Activated naive CD4-positive, alpha-beta T cell treated with anti-CD3 and anti-CD28 coated beads, Interleukin-2, amount 10 ng/mL, durations not matched to agents 7 days and 5 days (primary cell): Measurements from ENCODE around the gene TMEM175.
A peak's percentile ranks its signal among the peaks of the same experiment; 100 is the strongest.
"Not testable (repeated sequence)": the region's sequence is repeated elsewhere in the genome, so short reads cannot be mapped to it uniquely, and the experiment has no call there.

Experiments
- CTCF ChIA-PET: fragments of 350-600 bp; sonication (Branson Sonifier 250); formaldehyde crosslinking; loops from one replicate; lab custom pipeline; 2021; ENCODE audit warnings: antibody characterized with exemption; lab: Charles Lee
- DNase-seq: peaks from one replicate; pipeline ENCODE4 v3.0.0-alpha.2; 2020
- H3K27ac Mint-ChIP-seq: one replicate; pipeline ENCODE4 v1.8.0; 2021; ENCODE audit warnings: mild to moderate bottlenecking, moderate library complexity, mixed read lengths
- H3K27me3 Mint-ChIP-seq: one replicate; pipeline ENCODE4 v1.8.0; 2021; ENCODE audit warnings: mild to moderate bottlenecking, mixed read lengths
- H3K36me3 Mint-ChIP-seq: one replicate; pipeline ENCODE4 v1.8.0; 2021; ENCODE audit warnings: mixed read lengths
- H3K4me1 Mint-ChIP-seq: one replicate; pipeline ENCODE4 v1.8.0; 2021; ENCODE audit warnings: mixed read lengths
- H3K4me3 Mint-ChIP-seq: one replicate; pipeline ENCODE4 v1.8.0; 2021; ENCODE audit warnings: mild to moderate bottlenecking, moderate library complexity, mixed read lengths
- H3K9me3 Mint-ChIP-seq: one replicate; pipeline ENCODE4 v1.8.0; 2021; ENCODE audit warnings: mixed read lengths

TMEM175 gene

DNA sequence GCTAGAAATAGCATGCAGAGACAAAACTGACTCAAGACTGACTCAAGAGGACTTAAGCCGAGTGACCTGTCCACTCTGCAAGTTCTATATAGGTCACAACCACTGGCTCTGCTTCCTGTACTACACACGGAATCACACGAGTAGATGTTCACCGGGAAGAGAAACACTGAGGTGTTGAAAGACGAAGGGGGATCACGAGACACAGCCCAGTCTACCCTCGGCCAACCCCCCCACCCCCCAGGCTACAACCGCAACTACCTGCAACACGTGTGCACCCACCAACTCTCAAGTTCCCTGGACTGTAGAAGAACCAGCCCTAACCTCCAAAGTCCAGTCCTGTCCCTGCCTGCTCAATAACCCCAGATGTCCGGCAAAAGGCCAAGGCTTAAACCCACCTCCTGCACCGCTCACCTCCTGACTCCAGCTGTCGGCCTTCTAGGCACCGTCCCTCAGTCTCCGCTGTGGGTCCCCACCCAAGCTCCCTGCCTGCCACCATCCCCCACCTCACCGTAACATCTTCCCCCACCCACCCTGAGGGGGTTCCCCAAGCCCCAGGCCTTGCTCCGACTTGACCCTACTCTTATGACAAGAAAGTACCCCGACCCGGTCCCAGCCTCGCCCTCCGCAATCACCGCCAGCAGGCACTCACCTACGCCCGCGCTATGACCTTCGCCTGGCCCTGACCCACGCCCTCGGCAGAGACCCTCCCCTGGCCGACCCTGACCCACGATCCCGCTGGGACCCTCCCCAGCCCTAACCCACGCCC lies 883 bp upstream of the TMEM175 start:
- Mint-ChIP-seq H3K4me1 (peaks cover 43% of the 10 kb centered on the region), H3K27me3 (no peaks in the 10 kb centered on the region)

DNA sequence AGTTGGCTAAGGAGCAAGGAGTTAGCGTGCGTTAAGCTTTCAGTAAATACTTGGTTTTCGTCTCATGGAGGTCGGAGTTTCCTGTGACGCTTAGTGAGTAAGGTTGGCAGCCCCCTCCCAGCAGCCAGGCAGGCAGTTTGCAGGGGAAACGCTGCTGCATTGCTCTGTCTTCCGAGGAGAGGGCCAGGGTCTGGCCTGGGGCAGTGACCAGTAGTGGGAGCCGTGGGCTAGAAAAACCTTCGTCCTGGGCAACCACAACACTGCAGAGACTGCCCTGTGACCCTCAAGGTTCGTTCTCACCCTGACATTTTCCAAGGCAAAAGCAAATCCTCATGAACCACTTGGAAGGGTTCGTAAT lies 432 bp downstream of the TMEM175 start:
- DNase-seq, result no peak
- H3K4me1 Mint-ChIP-seq, result peaks cover 43% of the 10 kb centered on the region
- H3K27ac Mint-ChIP-seq, result peak overlapping the region; percentile 96
- H3K36me3 Mint-ChIP-seq, result peaks cover 10% of the 10 kb centered on the region
- H3K27me3 Mint-ChIP-seq, result no peaks in the 10 kb centered on the region
- peak overlapping the region; percentile 96 for H3K4me3 Mint-ChIP-seq
- CTCF ChIA-PET, result interaction anchor here (1.2 to 1.4 kb wide), 2 partner anchors 52 to 190 kb away, joined by 3 to 4 read pairs; no protein-coding TSS in a partner anchor
- H3K9me3 Mint-ChIP-seq, result no peaks in the 10 kb centered on the region

More for the DNA sequence above, 883 bp upstream of the TMEM175 start:
- peak overlapping the region; percentile 96 for H3K4me3 Mint-ChIP-seq
- H3K9me3 Mint-ChIP-seq, result no peaks in the 10 kb centered on the region
- peak overlapping the region; percentile 96 for H3K27ac Mint-ChIP-seq
- H3K36me3 Mint-ChIP-seq, result peaks cover 10% of the 10 kb centered on the region
- DNase-seq, result peak; percentile 42
- CTCF ChIA-PET, result interaction anchor here (1.2 to 1.4 kb wide), 3 partner anchors 51 to 189 kb away, joined by 3 to 8 read pairs (median 4); no protein-coding TSS in a partner anchor

DNA sequence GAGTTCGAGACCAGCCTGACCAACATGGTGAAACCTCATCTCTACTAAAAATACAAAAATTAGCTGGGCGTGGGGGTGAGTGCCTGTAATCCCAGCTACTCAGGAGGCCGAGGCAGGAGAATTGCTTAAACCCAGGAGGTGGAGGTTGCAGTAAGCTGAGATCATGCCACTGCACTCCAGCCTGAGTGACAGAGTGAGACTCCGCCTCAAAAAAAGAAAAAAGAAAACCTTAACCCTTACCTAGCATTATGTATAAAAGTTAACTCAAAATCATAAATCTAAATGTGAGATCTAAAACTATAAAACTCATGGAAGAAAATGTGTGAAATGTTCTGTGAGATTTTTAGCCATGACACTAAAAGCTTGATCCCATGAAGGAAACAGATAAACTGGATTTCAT lies 7.2 kb downstream of the TMEM175 start:
- H3K4me1 Mint-ChIP-seq, CTCF ChIA-PET, H3K9me3 Mint-ChIP-seq: not testable (repeated sequence)

DNA sequence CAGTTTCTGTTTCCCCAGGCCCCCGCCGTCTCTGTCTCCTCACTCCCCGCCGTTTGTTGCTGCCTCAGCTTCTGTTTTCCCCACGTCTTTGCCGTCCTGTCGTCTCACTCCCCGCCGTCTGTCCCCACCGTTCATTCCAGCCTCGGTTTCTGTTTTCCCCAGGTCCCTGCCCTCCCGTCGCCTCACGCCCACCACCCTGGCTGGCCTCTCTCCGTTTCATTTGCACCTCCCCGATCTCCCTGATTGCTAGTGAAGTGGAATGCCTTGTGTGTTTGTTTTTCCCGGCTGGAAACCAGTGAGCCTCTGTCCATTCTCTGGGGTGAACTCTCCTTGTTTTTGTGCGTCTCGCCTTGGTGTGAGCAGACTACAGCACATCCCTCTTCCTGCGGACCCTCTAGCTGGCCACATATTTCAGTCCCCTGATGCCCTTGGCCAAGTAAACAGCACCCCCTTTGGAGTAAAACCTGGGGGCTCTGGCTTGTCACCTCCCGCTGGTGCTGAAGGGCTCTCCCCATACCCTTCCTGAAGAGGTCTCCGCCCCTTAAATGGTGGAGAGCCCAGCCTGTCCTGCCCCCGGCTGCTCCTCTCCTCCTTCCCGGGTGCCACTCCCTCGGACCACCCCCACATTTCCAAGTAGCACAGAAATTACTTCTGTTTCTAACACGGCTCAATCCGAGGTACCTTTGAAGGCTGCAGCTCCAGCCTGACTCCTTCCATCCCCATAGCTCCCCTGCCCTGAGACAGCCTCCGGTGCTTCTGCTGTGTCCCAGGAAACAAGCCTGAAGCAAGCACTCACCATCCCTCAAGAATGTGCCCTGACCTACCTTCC lies 13.2 kb downstream of the TMEM175 start:
- Mint-ChIP-seq H3K36me3 (no peaks in the 10 kb centered on the region), H3K27me3 (peaks cover 18% of the 10 kb centered on the region), H3K4me1 (no peaks in the 10 kb centered on the region), H3K4me3 (no peak overlapping the region), H3K9me3 (no peaks in the 10 kb centered on the region), H3K27ac (peak overlapping the region; percentile 16)
- no peak for DNase-seq
- CTCF ChIA-PET, result no interaction called here

More for the DNA sequence above, 7.2 kb downstream of the TMEM175 start:
- not testable (repeated sequence) for H3K36me3 Mint-ChIP-seq, DNase-seq, H3K27ac Mint-ChIP-seq, H3K4me3 Mint-ChIP-seq, H3K27me3 Mint-ChIP-seq

GRCh38 chr4:946103-946450 lies 13.8 kb downstream of the TMEM175 start:
- H3K27ac Mint-ChIP-seq, result no peak overlapping the region
- no peak overlapping the region for H3K4me3 Mint-ChIP-seq
- no peaks in the 10 kb centered on the region for H3K36me3 Mint-ChIP-seq
- CTCF ChIA-PET, result no interaction called here
- no peaks in the 10 kb centered on the region for H3K4me1 Mint-ChIP-seq
- no peak for DNase-seq
- no peaks in the 10 kb centered on the region for H3K9me3 Mint-ChIP-seq
- peaks cover 18% of the 10 kb centered on the region for H3K27me3 Mint-ChIP-seq

- H3K9me3 Mint-ChIP-seq, result no peaks in the 10 kb centered on the region
- H3K27me3 Mint-ChIP-seq, result peaks cover 18% of the 10 kb centered on the region
- peak; percentile 10 for DNase-seq
- no peaks in the 10 kb centered on the region for H3K36me3 Mint-ChIP-seq
- no peaks in the 10 kb centered on the region for H3K4me1 Mint-ChIP-seq
- CTCF ChIA-PET, result no interaction called here
- H3K4me3 Mint-ChIP-seq, result no peak overlapping the region
- no peak overlapping the region for H3K27ac Mint-ChIP-seq
These were observed 14.5 kb downstream of the TMEM175 start for GRCh38 chr4:946517-947471.

GRCh38 chr4:947491-947971 lies 15.3 kb downstream of the TMEM175 start:
- Mint-ChIP-seq H3K27me3 (peaks cover 18% of the 10 kb centered on the region), H3K27ac (no peak overlapping the region), H3K9me3 (no peaks in the 10 kb centered on the region), H3K4me3 (no peak overlapping the region), H3K36me3 (no peaks in the 10 kb centered on the region), H3K4me1 (no peaks in the 10 kb centered on the region)
- CTCF ChIA-PET, result no interaction called here
- peak; percentile 11 for DNase-seq

DNA sequence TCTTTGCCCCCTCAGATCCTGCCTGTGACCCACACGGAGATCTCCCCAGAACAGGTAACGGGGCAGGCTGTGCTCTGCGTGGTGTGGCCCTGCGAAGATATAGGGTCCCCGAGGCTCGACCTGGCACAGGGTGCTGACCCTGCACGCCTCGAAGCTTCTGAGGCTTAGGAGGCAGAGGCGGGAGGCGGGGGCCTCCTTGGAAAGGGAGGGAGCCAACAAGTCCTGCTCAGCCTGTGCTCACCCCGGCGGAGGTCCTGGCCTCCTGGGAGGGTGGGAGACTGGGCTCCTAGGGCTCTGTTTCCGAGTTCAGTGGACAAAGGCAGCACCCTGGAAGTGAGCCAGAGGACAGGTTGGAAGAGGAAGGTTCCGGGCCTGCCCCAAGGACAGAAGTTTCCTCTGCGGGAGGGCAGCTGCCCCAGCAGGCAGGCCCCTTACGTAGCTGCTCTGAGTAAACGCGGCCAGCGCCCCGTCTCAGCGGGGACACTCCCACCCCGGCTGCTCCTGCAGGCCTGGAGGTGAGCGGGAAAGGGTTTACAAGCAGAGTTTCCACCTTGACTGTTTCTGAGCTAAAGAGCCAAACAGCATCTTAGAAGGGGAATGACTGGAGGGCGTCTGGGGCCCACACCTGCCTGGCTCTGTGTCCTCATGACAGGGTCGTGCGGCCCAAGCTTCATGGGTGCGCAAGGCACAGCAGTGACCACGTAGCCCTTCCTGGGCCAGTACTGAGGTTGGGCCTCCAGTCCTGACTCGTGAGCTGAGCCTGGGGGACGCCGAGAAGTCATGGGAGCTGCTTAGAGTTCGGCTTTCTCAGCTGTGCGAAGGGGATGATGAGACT lies 16.1 kb downstream of the TMEM175 start:
- H3K9me3 Mint-ChIP-seq, result no peaks in the 10 kb centered on the region
- CTCF ChIA-PET, result no interaction called here

DNA sequence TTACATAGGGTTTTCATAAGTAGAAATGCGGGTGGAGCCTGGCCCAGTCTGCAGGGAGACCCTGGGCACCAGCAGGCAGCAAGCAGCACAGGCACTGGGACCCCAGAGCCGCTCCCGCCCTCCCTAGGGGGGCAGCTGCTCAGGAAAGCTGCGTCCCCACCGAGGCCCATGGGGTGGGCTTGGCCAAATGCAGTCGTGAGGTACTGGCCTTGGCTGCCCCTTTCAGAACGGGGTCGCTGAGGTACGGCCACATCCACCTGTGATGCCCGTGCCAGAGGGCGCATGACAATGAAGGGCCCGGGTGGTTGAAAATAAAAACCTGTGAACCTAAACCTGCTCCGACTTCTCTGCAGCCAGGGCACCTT lies 16.7 kb downstream of the TMEM175 start:
- CTCF ChIA-PET, result no interaction called here

More for the DNA sequence above, 16.1 kb downstream of the TMEM175 start:
- no peaks in the 10 kb centered on the region for H3K36me3 Mint-ChIP-seq
- peak; percentile 10 for DNase-seq
- no peaks in the 10 kb centered on the region for H3K4me1 Mint-ChIP-seq
- no peak overlapping the region for H3K27ac Mint-ChIP-seq
- no peak overlapping the region for H3K4me3 Mint-ChIP-seq
- H3K27me3 Mint-ChIP-seq, result peaks cover 18% of the 10 kb centered on the region

GRCh38 chr4:949656-950055 lies 17.4 kb downstream of the TMEM175 start:
- Mint-ChIP-seq H3K36me3 (no peaks in the 10 kb centered on the region), H3K27ac (no peak overlapping the region), H3K4me3 (no peak overlapping the region), H3K27me3 (peaks cover 18% of the 10 kb centered on the region), H3K9me3 (no peaks in the 10 kb centered on the region), H3K4me1 (no peaks in the 10 kb centered on the region)
- CTCF ChIA-PET, result no interaction called here
- DNase-seq, result no peak

More for the DNA sequence above, 16.7 kb downstream of the TMEM175 start:
- Mint-ChIP-seq H3K4me1 (no peaks in the 10 kb centered on the region), H3K9me3 (no peaks in the 10 kb centered on the region), H3K27me3 (peaks cover 18% of the 10 kb centered on the region), H3K27ac (no peak overlapping the region), H3K36me3 (no peaks in the 10 kb centered on the region), H3K4me3 (no peak overlapping the region)
- DNase-seq, result no peak

DNA sequence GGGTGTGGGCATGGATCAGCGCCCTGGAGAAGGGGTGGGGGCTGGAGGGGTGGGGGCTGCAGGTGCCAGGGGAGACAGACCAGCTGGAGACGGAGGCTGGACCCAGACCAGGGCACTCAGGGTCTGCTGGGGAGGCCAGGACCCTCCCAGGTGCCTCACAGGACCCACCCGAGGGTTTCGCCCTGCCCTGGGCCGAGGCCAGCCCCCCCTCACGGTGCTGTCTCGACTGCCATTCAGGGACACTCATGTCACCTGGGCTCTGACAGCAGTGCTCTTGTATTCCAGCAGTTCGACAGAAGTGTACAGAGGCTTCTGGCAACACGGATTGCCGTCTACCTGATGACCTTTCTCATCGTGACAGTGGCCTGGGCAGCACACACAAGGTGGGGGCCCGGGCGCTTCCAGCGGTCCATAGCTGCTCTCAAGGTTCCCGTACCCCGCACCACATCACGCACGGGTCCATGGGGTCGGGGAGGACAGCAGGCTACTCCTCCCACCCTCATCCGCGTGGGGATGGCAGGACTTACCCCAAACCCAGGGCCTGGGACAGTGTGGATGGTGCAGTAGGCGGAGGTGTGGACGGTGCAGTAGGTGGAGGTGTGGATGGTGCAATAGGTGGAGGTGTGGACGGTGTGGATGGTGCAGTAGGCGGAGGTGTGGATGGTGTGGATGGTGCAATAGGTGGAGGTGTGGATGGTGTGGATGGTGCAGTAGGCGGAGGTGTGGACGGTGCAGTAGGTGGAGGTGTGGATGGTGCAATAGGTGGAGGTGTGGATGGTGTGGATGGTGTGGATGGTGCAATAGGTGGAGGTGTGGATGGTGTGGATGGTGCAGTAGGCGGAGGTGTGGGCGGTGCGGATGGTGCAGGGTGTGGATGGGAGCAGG lies 18.1 kb downstream of the TMEM175 start:
- CTCF ChIA-PET, result no interaction called here
- peaks cover 18% of the 10 kb centered on the region for H3K27me3 Mint-ChIP-seq

GRCh38 chr4:951186-951585 lies 18.9 kb downstream of the TMEM175 start:
- Mint-ChIP-seq H3K4me3 (no peak overlapping the region), H3K36me3 (no peaks in the 10 kb centered on the region), H3K4me1 (no peaks in the 10 kb centered on the region), H3K27ac (no peak overlapping the region), H3K27me3 (peaks cover 10% of the 10 kb centered on the region), H3K9me3 (no peaks in the 10 kb centered on the region)
- CTCF ChIA-PET, result no interaction called here
- DNase-seq, result no peak

More for the DNA sequence above, 18.1 kb downstream of the TMEM175 start:
- Mint-ChIP-seq H3K27ac (no peak overlapping the region), H3K9me3 (no peaks in the 10 kb centered on the region), H3K4me1 (no peaks in the 10 kb centered on the region), H3K36me3 (no peaks in the 10 kb centered on the region), H3K4me3 (no peak overlapping the region)
- no peak for DNase-seq
